Right ventricle myocardium superior (tissue), 1 donor: ENCODE data around the gene GPR152. TPM values are rescaled to one million over a fixed set of nuclear protein-coding genes. Genes with fewer than 3 reads are reported as not detected.
"Not testable (repeated sequence)": the region's sequence is repeated elsewhere in the genome, so short reads cannot be mapped to it uniquely, and the experiment has no call there.

Source experiments
- ATAC-seq: fragments of 200-7000 bp; cut with Tn5 transposase; one replicate; pipeline ENCODE4 v1.9.1; 2020; ENCODE audit warnings: mild to moderate bottlenecking; ENCODE audit not compliant: poor library complexity
- DNase-seq: peaks from one replicate; pipeline ENCODE4 v3.0.0-alpha.2; 2020
- intact Hi-C: fragments of 100-400 bp; cut with DNase I; formaldehyde crosslinking; loops from one replicate; pipeline ENCODE4 v1.11.2; 2022
- total RNA-seq: library from RNA; stranded (reverse); fragmentation: NEBNext Ultra II Directional; extraction: Animal tissue kit (Norgen Biotek cat#: 25700); gene quantifications from one replicate; pipeline ENCODE4 v1.2.1, GENCODE V29; 2021
- donor health status: DM: no; HTN: yes; CAD: no; lungs with severe emphysema.

Gene GPR152
- total RNA-seq, 1 donor from 2014 or later: not detected

GRCh38 chr11:67433536-67434394, 18.8 kb downstream of the GPR152 start:
- DNase-seq (no peak), ATAC-seq (no peak)
- intact Hi-C loops: no loop called here

- intact Hi-C loops: no loop called here
- DNase-seq (no peak), ATAC-seq (no peak)
These were observed 19.7 kb downstream of the GPR152 start for GRCh38 chr11:67432655-67433349.

GRCh38 chr11:67431346-67432249, 20.9 kb downstream of the GPR152 start:
- intact Hi-C loops: no loop called here
- ATAC-seq (no peak), DNase-seq (no peak)

GRCh38 chr11:67429722-67430121, 22.8 kb downstream of the GPR152 start:
- intact Hi-C loops: no loop called here
- ATAC-seq (no peak), DNase-seq (no peak)

GRCh38 chr11:67429038-67429668, 23.4 kb downstream of the GPR152 start:
- DNase-seq: no peak
- no peak for ATAC-seq
- intact Hi-C loops: no loop called here

- ATAC-seq: peak; percentile 94
- intact Hi-C loops: no loop called here
These were observed 24.2 kb downstream of the GPR152 start, which contains the start of gene RPS6KB2 for GRCh38 chr11:67428052-67429001. RPS6KB2 (plus strand) TSS chr11:67428494; CDS start chr11:67428546, 52 bp downstream.

GRCh38 chr11:67427364-67427859, 25.1 kb downstream of the GPR152 start:
- DNase-seq, intact Hi-C loops, ATAC-seq: not testable (repeated sequence)

More at GRCh38 chr11:67428052-67429001, 24.2 kb downstream of the GPR152 start, which contains the start of gene RPS6KB2:
- DNase-seq: peak; percentile 100

- intact Hi-C loops: no loop called here
- ATAC-seq (no peak), DNase-seq (no peak)
These were observed 28.5 kb downstream of the GPR152 start for GRCh38 chr11:67423891-67424613.

GRCh38 chr11:67423466-67423865, 29.1 kb downstream of the GPR152 start:
- intact Hi-C loops: no loop called here
- ATAC-seq (no peak), DNase-seq (no peak)

- intact Hi-C loops: no loop called here
- ATAC-seq (no peak), DNase-seq (no peak)
These were observed 29.6 kb downstream of the GPR152 start for GRCh38 chr11:67422891-67423290.

- intact Hi-C loops: no loop called here
- DNase-seq: no peak
- ATAC-seq: no peak
These were observed 31.0 kb downstream of the GPR152 start for GRCh38 chr11:67421430-67422031.

GRCh38 chr11:67420646-67421429, 31.7 kb downstream of the GPR152 start:
- ATAC-seq (peak; percentile 93), DNase-seq (peak; percentile 98)
- intact Hi-C loops: no loop called here

GRCh38 chr11:67420147-67420645, 32.3 kb downstream of the GPR152 start:
- intact Hi-C loops: no loop called here
- ATAC-seq (no peak), DNase-seq (no peak)

GRCh38 chr11:67419325-67420049, 33.0 kb downstream of the GPR152 start:
- ATAC-seq (no peak), DNase-seq (no peak)
- intact Hi-C loops: no loop called here
